ENCODE data around the gene ACAP2.

Gene ACAP2

GRCh38 chr3:195468841-195469240 is 26.0 kb upstream of the ACAP2 start:
- Histone ChIP-seq H3K23ac (ENCODE audit: low read length in 2 of 2) (no peak overlapping the region), H3K9me3 (ENCODE audit: control insufficient read depth, low read length) (no peaks in the 10 kb centered on the region), H2BK12ac (ENCODE audit: low read length in 2 of 2) (no peak overlapping the region), H4K8ac (ENCODE audit: low read length) (no peak overlapping the region), H3K79me1 (replicated peaks; ENCODE audit: low read length, poor library complexity, severe bottlenecking) (no peaks in the 10 kb centered on the region), H3K27me3 (ENCODE audit: control insufficient read depth in 1 of 2, insufficient read depth in 1 of 2, low read length in 2 of 2) (peaks cover 0 to 7% of the 10 kb centered on the region in 2 experiments), H2BK5ac (ENCODE audit: low read depth, low read length, poor library complexity, severe bottlenecking) (no peak overlapping the region), H3K27ac (ENCODE audit: low read length, poor library complexity, severe bottlenecking) (no peak overlapping the region), H2AFZ (ENCODE audit: low read depth, low read length) (no peak overlapping the region), H3K36me3 (ENCODE audit: control insufficient read depth in 1 of 2, insufficient read depth in 2 of 2, low read depth in 1 of 2, low read length in 2 of 2) (no peaks in the 10 kb centered on the region), H3K4me2 (ENCODE audit: low read length, poor library complexity, severe bottlenecking) (no peak overlapping the region), H3K4ac (ENCODE audit: low read depth in 1 of 2, low read length in 2 of 2) (no peak overlapping the region), H4K91ac (ENCODE audit: low read length) (no peak overlapping the region), H2BK120ac (ENCODE audit: low read depth, low read length) (no peak overlapping the region), H3K9ac (ENCODE audit: low read length) (no peak overlapping the region), H2BK15ac (ENCODE audit: low read depth, poor library complexity, severe bottlenecking) (no peak overlapping the region), H3K4me1 (ENCODE audit: control insufficient read depth, insufficient read depth, low read depth, low read length) (peaks cover 4% of the 10 kb centered on the region), H3K4me3 (ENCODE audit: insufficient read depth in 1 of 2, low read depth in 1 of 2, low read length in 2 of 2) (no peak overlapping the region), H3K14ac (ENCODE audit: low read length in 2 of 2) (no peak overlapping the region), H2AK5ac (ENCODE audit: low read length, severe bottlenecking) (no peak overlapping the region), H3K18ac (ENCODE audit: low read depth in 1 of 2, low read length in 2 of 2) (no peak overlapping the region)
- WGBS, result 97% methylated on average over 4 of the region's 4 CpGs
- DNase-seq, result no peak

DNA sequence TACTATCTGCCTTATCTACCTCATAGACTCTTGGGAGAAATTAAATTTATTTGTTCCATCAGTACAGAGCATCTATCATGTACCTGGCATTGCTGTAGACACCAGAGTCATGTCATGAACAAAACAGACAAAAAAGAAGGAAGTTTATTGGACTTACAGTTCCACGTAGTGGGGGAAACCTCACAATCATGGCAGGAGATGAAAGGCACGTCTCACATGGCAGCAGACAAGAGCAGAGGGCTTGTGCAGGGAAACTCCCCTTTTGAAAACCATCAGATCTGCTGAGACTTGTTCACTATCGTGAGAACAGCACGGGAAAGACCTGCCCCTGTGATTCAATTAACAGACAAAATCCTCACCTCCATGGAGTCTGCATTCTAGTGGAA is 25.6 kb upstream of the ACAP2 start:
- H3K36me3 ChIP-seq (ENCODE audit: control insufficient read depth in 1 of 2, insufficient read depth in 2 of 2, low read depth in 1 of 2, low read length in 2 of 2), result no peaks in the 10 kb centered on the region
- H2BK120ac ChIP-seq (ENCODE audit: low read depth, low read length), result no peak overlapping the region
- DNase-seq, result no peak
- H3K18ac ChIP-seq (ENCODE audit: low read depth in 1 of 2, low read length in 2 of 2), result no peak overlapping the region
- H3K14ac ChIP-seq (ENCODE audit: low read length in 2 of 2), result no peak overlapping the region
- 69% methylated on average over 3 of the region's 4 CpGs for WGBS
- no peak overlapping the region for H3K9ac ChIP-seq (ENCODE audit: low read length)
- H3K4ac ChIP-seq (ENCODE audit: low read depth in 1 of 2, low read length in 2 of 2), result no peak overlapping the region
- H3K27ac ChIP-seq (ENCODE audit: low read length, poor library complexity, severe bottlenecking), result peak overlapping the region; percentile 42
- H3K23ac ChIP-seq (ENCODE audit: low read length in 2 of 2), result no peak overlapping the region
- no peak overlapping the region for H2BK5ac ChIP-seq (ENCODE audit: low read depth, low read length, poor library complexity, severe bottlenecking)
- H2BK15ac ChIP-seq (ENCODE audit: low read depth, poor library complexity, severe bottlenecking), result no peak overlapping the region
- H4K8ac ChIP-seq (ENCODE audit: low read length), result no peak overlapping the region
- H3K9me3 ChIP-seq (ENCODE audit: control insufficient read depth, low read length), result no peaks in the 10 kb centered on the region
- H3K79me1 ChIP-seq (replicated peaks; ENCODE audit: low read length, poor library complexity, severe bottlenecking), result no peaks in the 10 kb centered on the region
- H3K4me2 ChIP-seq (ENCODE audit: low read length, poor library complexity, severe bottlenecking), result no peak overlapping the region
- no peak overlapping the region for H4K91ac ChIP-seq (ENCODE audit: low read length)
- no peak overlapping the region for H3K4me3 ChIP-seq (ENCODE audit: insufficient read depth in 1 of 2, low read depth in 1 of 2, low read length in 2 of 2)
- H2AK5ac ChIP-seq (ENCODE audit: low read length, severe bottlenecking), result peak overlapping the region; percentile 59
- H2AFZ ChIP-seq (ENCODE audit: low read depth, low read length), result no peak overlapping the region
- peaks cover 4% of the 10 kb centered on the region for H3K4me1 ChIP-seq (ENCODE audit: control insufficient read depth, insufficient read depth, low read depth, low read length)
- H2BK12ac ChIP-seq (ENCODE audit: low read length in 2 of 2), result no peak overlapping the region
- peaks cover 0 to 7% of the 10 kb centered on the region in 2 experiments for H3K27me3 ChIP-seq (ENCODE audit: control insufficient read depth in 1 of 2, insufficient read depth in 1 of 2, low read length in 2 of 2)

DNA sequence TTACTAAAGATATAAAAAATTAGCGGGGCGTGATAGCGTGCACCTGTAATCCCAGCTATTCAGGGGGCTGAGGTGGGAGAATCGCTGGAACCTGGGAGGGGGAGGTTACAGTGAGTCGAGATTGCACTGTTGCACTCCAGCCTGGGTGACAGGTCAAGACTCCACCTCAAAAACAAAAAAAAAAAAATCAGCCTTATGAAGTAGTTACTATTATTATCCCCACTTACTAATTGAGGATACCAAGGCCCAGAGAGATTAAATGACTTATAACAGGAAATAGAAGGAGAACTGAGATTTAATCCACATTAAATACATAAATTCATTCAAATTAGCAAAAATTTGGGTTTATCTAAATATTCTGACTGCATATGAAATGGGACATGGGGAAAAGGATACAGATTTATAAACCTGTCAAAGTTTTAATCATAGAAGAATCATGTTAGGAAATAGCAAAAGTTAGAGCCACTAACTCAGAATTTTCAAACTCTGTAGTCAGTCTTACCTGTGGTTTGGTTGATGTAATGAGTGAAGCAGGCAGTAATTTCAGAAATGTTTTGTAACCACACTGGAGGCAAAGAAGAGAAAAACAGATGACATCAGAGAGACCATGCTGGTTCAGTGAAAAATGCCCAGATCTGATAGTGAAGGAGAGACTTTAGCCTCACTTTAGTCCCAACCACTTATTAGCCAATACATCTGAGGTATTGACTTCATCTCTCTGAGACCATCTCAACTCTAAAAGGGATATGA is 25.0 kb upstream of the ACAP2 start:
- no peak overlapping the region for H4K91ac ChIP-seq (ENCODE audit: low read length)
- no peak overlapping the region for H4K8ac ChIP-seq (ENCODE audit: low read length)
- no peaks in the 10 kb centered on the region for H3K36me3 ChIP-seq (ENCODE audit: control insufficient read depth in 1 of 2, insufficient read depth in 2 of 2, low read depth in 1 of 2, low read length in 2 of 2)
- no peak overlapping the region for H3K18ac ChIP-seq (ENCODE audit: low read depth in 1 of 2, low read length in 2 of 2)
- H3K79me1 ChIP-seq (replicated peaks; ENCODE audit: low read length, poor library complexity, severe bottlenecking), result no peaks in the 10 kb centered on the region
- H2BK15ac ChIP-seq (ENCODE audit: low read depth, poor library complexity, severe bottlenecking), result no peak overlapping the region
- no peak overlapping the region for H3K4ac ChIP-seq (ENCODE audit: low read depth in 1 of 2, low read length in 2 of 2)
- H2AFZ ChIP-seq (ENCODE audit: low read depth, low read length), result no peak overlapping the region
- H3K9ac ChIP-seq (ENCODE audit: low read length), result no peak overlapping the region
- no peak overlapping the region for H2BK5ac ChIP-seq (ENCODE audit: low read depth, low read length, poor library complexity, severe bottlenecking)
- WGBS, result 100% methylated on average over 2 of the region's 5 CpGs
- peaks cover 0 to 7% of the 10 kb centered on the region in 2 experiments for H3K27me3 ChIP-seq (ENCODE audit: control insufficient read depth in 1 of 2, insufficient read depth in 1 of 2, low read length in 2 of 2)
- no peak overlapping the region for H3K4me2 ChIP-seq (ENCODE audit: low read length, poor library complexity, severe bottlenecking)
- H3K23ac ChIP-seq (ENCODE audit: low read length in 2 of 2), result no peak overlapping the region
- peak; percentile 43 for DNase-seq
- no peaks in the 10 kb centered on the region for H3K9me3 ChIP-seq (ENCODE audit: control insufficient read depth, low read length)
- H3K14ac ChIP-seq (ENCODE audit: low read length in 2 of 2), result no peak overlapping the region
- peaks cover 4% of the 10 kb centered on the region for H3K4me1 ChIP-seq (ENCODE audit: control insufficient read depth, insufficient read depth, low read depth, low read length)
- no peak overlapping the region for H2AK5ac ChIP-seq (ENCODE audit: low read length, severe bottlenecking)
- H3K27ac ChIP-seq (ENCODE audit: low read length, poor library complexity, severe bottlenecking), result peak overlapping the region; percentile 42
- no peak overlapping the region for H3K4me3 ChIP-seq (ENCODE audit: insufficient read depth in 1 of 2, low read depth in 1 of 2, low read length in 2 of 2)
- no peak overlapping the region for H2BK12ac ChIP-seq (ENCODE audit: low read length in 2 of 2)
- H2BK120ac ChIP-seq (ENCODE audit: low read depth, low read length), result no peak overlapping the region

DNA sequence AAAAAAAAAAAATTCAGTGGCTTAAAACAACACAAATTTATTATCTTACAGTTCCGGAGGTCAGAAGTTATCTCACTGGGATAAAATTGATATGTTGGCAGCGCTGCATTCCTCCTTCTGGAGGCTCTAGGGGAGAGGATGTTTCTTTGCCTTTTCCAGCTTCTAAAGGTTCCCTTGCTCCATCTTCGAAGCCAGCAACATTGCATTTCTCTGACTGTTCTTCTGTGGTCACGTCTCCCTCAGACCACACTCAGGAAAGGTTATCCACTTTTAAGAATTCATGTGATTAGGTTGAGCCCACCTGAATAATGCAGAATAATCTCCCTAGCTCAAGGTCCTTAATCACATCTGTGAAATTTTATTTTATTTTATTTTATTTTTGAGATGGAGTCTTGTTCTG is 23.4 kb upstream of the ACAP2 start:
- Histone ChIP-seq H2BK5ac (ENCODE audit: low read depth, low read length, poor library complexity, severe bottlenecking) (no peak overlapping the region), H3K4me3 (ENCODE audit: insufficient read depth in 1 of 2, low read depth in 1 of 2, low read length in 2 of 2) (no peak overlapping the region), H3K36me3 (ENCODE audit: control insufficient read depth in 1 of 2, insufficient read depth in 2 of 2, low read depth in 1 of 2, low read length in 2 of 2) (no peaks in the 10 kb centered on the region), H3K23ac (ENCODE audit: low read length in 2 of 2) (no peak overlapping the region), H3K4ac (ENCODE audit: low read depth in 1 of 2, low read length in 2 of 2) (no peak overlapping the region), H3K27ac (ENCODE audit: low read length, poor library complexity, severe bottlenecking) (no peak overlapping the region), H3K9ac (ENCODE audit: low read length) (no peak overlapping the region), H2BK12ac (ENCODE audit: low read length in 2 of 2) (no peak overlapping the region), H4K8ac (ENCODE audit: low read length) (no peak overlapping the region), H3K4me2 (ENCODE audit: low read length, poor library complexity, severe bottlenecking) (no peak overlapping the region), H2BK15ac (ENCODE audit: low read depth, poor library complexity, severe bottlenecking) (no peak overlapping the region), H3K9me3 (ENCODE audit: control insufficient read depth, low read length) (no peaks in the 10 kb centered on the region), H4K91ac (ENCODE audit: low read length) (no peak overlapping the region), H3K18ac (ENCODE audit: low read depth in 1 of 2, low read length in 2 of 2) (no peak overlapping the region), H3K4me1 (ENCODE audit: control insufficient read depth, insufficient read depth, low read depth, low read length) (peaks cover 5% of the 10 kb centered on the region), H2AFZ (ENCODE audit: low read depth, low read length) (no peak overlapping the region), H3K79me1 (replicated peaks; ENCODE audit: low read length, poor library complexity, severe bottlenecking) (no peaks in the 10 kb centered on the region), H2AK5ac (ENCODE audit: low read length, severe bottlenecking) (no peak overlapping the region), H3K27me3 (ENCODE audit: control insufficient read depth in 1 of 2, insufficient read depth in 1 of 2, low read length in 2 of 2) (peaks cover 0 to 7% of the 10 kb centered on the region in 2 experiments), H3K14ac (ENCODE audit: low read length in 2 of 2) (no peak overlapping the region), H2BK120ac (ENCODE audit: low read depth, low read length) (no peak overlapping the region)
- DNase-seq, result no peak
- 91% methylated on average over 4 of the region's 4 CpGs for WGBS

Measured in mesenchymal stem cell (in vitro differentiated cells and primary cell).